H1 (cell line): ENCODE results near the gene NFIX. TPM values are rescaled to one million over a fixed set of nuclear protein-coding genes. Genes with fewer than 3 reads are reported as not detected.
A peak's percentile ranks its signal among the peaks of the same experiment; 100 is the strongest.

ENCODE experiments used
- CTCF ChIA-PET: fragments of 300-600 bp; sonication (Branson Sonifier 250); formaldehyde crosslinking; loops from one replicate; lab custom pipeline; 2021; ENCODE audit not compliant: partially characterized antibody; lab: Charles Lee
- POLR2A ChIA-PET: fragments of 300-600 bp; sonication (Branson Sonifier 250); formaldehyde crosslinking; loops from one replicate; lab custom pipeline; 2021; ENCODE audit warnings: inconsistent platforms; ENCODE audit not compliant: partially characterized antibody; lab: Charles Lee
- DNase-seq, 2 experiments: peaks; one replicate each; pipeline versions ENCODE4 v3.0.0 to v3.0.0-alpha.2; 2010 to 2022; ENCODE audit warnings: low spot score in 2 of 2, low read depth in 1 of 2, mixed read lengths in 1 of 2
- FAIRE-seq: peaks from 2 replicates; lab custom pipeline; 2011; peaks lifted over from hg19 to GRCh38; lab: Jason Lieb, UNC
- H2AFZ ChIP-seq: 2 replicates; pipeline ENCODE4 v1.8.1; 2012; ENCODE audit warnings: low read length, inconsistent platforms
- H2AK5ac ChIP-seq: 2 replicates; pipeline ENCODE4 v1.6.1; 2013; ENCODE audit warnings: low read depth, low read length
- H2BK120ac ChIP-seq: replicated peaks from 2 replicates; pipeline ENCODE3; 2013; ENCODE audit warnings: low read depth, low read length, inconsistent platforms
- H2BK12ac ChIP-seq: 2 replicates; pipeline ENCODE4 v1.6.1; 2013; ENCODE audit warnings: low read depth, low read length
- H2BK15ac ChIP-seq: 2 replicates; pipeline ENCODE4 v1.6.1; 2013; ENCODE audit warnings: low read length
- H2BK20ac ChIP-seq: 2 replicates; pipeline ENCODE4 v1.6.1; 2013; ENCODE audit warnings: low read length
- H2BK5ac ChIP-seq: 2 replicates; pipeline ENCODE4 v1.6.1; 2013; ENCODE audit warnings: low read depth, low read length
- H3K14ac ChIP-seq: 2 replicates; pipeline ENCODE4 v1.6.1; 2013; ENCODE audit warnings: inconsistent platforms; ENCODE audit not compliant: insufficient read length
- H3K18ac ChIP-seq: 2 replicates; pipeline ENCODE4 v1.6.1; 2013; ENCODE audit warnings: low read length; ENCODE audit errors: extremely low read depth
- H3K23ac ChIP-seq: 2 replicates; pipeline ENCODE4 v1.6.1; 2013; ENCODE audit warnings: inconsistent platforms; ENCODE audit not compliant: insufficient read length
- H3K23me2 ChIP-seq: 2 replicates; pipeline ENCODE4 v1.6.1; 2013; ENCODE audit warnings: low read depth, low read length
- H3K27ac ChIP-seq: 2 replicates; pipeline ENCODE4 v1.6.1; 2011; ENCODE audit warnings: low read depth, low read length, inconsistent platforms
- H3K27me3 ChIP-seq, 4 experiments: replicated peaks in 1 of 4; 1 replicate in 1 of 4; 2 replicates in 3 of 4; pipeline versions ENCODE4 v1.6.1 to v1.8.1; 2011 to 2013; ENCODE audit warnings: low read length in 3 of 4, mild to moderate bottlenecking in 3 of 4, inconsistent platforms in 2 of 4, mixed read lengths in 2 of 4, moderate library complexity in 1 of 4; ENCODE audit not compliant: control insufficient read depth in 3 of 4, insufficient read depth in 3 of 4; ENCODE audit errors: extremely low read depth in 1 of 4
- H3K36me3 ChIP-seq, 4 experiments: 2 replicates each; pipeline versions ENCODE4 v1.6.1 to v1.8.1; 2011 to 2013; ENCODE audit warnings: mild to moderate bottlenecking in 4 of 4, low read length in 3 of 4, moderate library complexity in 2 of 4, control low read depth in 1 of 4, inconsistent platforms in 1 of 4; ENCODE audit not compliant: insufficient read depth in 4 of 4, control insufficient read depth in 2 of 4
- H3K4ac ChIP-seq: replicated peaks from 2 replicates; pipeline ENCODE3; 2013; ENCODE audit warnings: low read length, low read depth, mixed read lengths, inconsistent platforms; ENCODE audit not compliant: insufficient read length
- H3K4me1 ChIP-seq, 4 experiments: replicated peaks in 1 of 4; 1 replicate in 1 of 4; 2 replicates in 3 of 4; pipeline versions ENCODE4 v1.6.1 to v1.8.1; 2011 to 2013; ENCODE audit warnings: low read length in 3 of 4, inconsistent platforms in 2 of 4, mixed read lengths in 1 of 4; ENCODE audit not compliant: insufficient read depth in 4 of 4, control insufficient read depth in 3 of 4
- H3K4me2 ChIP-seq, 2 experiments: 2 replicates each; pipeline versions ENCODE4 v1.6.1 to v1.8.1; 2011 to 2013; ENCODE audit warnings: low read depth in 2 of 2, low read length in 2 of 2, control low read depth in 1 of 2, inconsistent platforms in 1 of 2, mild to moderate bottlenecking in 1 of 2; ENCODE audit not compliant: insufficient read depth in 1 of 2
- H3K4me3 ChIP-seq, 4 experiments: fragments of 200-600, 300-600 bp in 1 of 4; sonication (generic), shearing (Covaris generic), sonication (Bioruptor Twin) in 1 of 4; 2 replicates each; pipeline versions ENCODE4 v1.5.1 to v1.8.1; 2011 to 2016; ENCODE audit warnings: low read length in 4 of 4, low read depth in 3 of 4, control low read depth in 2 of 4, inconsistent platforms in 2 of 4, mild to moderate bottlenecking in 2 of 4, mixed read lengths in 1 of 4, moderate library complexity in 1 of 4; ENCODE audit not compliant: insufficient read depth in 2 of 4; ENCODE audit errors: extremely low read depth in 1 of 4
- H3K56ac ChIP-seq: replicated peaks from 2 replicates; pipeline ENCODE3; 2013; ENCODE audit warnings: low read depth, mild to moderate bottlenecking, mixed read lengths, low read length, inconsistent platforms; ENCODE audit not compliant: insufficient read length
- H3K79me1 ChIP-seq: 2 replicates; pipeline ENCODE4 v1.6.1; 2013; ENCODE audit warnings: low read depth, low read length, control low read depth
- H3K79me2 ChIP-seq, 2 experiments: 2 replicates each; pipeline versions ENCODE4 v1.6.1 to v1.8.1; 2012 to 2013; ENCODE audit warnings: low read length in 2 of 2, mild to moderate bottlenecking in 2 of 2, inconsistent platforms in 1 of 2; ENCODE audit not compliant: insufficient read depth in 2 of 2, control insufficient read depth in 1 of 2
- H3K9ac ChIP-seq, 4 experiments: replicated peaks in 1 of 4; 1 replicate in 1 of 4; 2 replicates in 3 of 4; pipeline versions ENCODE4 v1.6.1 to v1.8.1; 2011 to 2013; ENCODE audit warnings: low read depth in 3 of 4, low read length in 3 of 4, control low read depth in 2 of 4, mild to moderate bottlenecking in 2 of 4, moderate library complexity in 2 of 4, inconsistent platforms in 1 of 4; ENCODE audit errors: extremely low read depth in 1 of 4
- H3K9me3 ChIP-seq, 2 experiments: 2 replicates each; pipeline versions ENCODE4 v1.6.1 to v1.8.1; 2012 to 2013; ENCODE audit warnings: mild to moderate bottlenecking in 2 of 2, moderate library complexity in 2 of 2, control low read depth in 1 of 2, inconsistent platforms in 1 of 2, low read depth in 1 of 2, low read length in 1 of 2, mixed read lengths in 1 of 2; ENCODE audit not compliant: insufficient read depth in 2 of 2
- H4K20me1 ChIP-seq, 2 experiments: replicated peaks in 1 of 2; 2 replicates each; pipeline versions ENCODE3 to v1.8.1; 2011 to 2013; ENCODE audit warnings: inconsistent platforms in 2 of 2, low read length in 2 of 2, mild to moderate bottlenecking in 1 of 2; ENCODE audit not compliant: insufficient read depth in 2 of 2, control insufficient read depth in 1 of 2
- H4K5ac ChIP-seq: 2 replicates; pipeline ENCODE4 v1.6.1; 2013; ENCODE audit warnings: low read length, low read depth, mixed read lengths, inconsistent platforms; ENCODE audit not compliant: insufficient read length
- H4K8ac ChIP-seq: 2 replicates; pipeline ENCODE4 v1.8.0; 2013; ENCODE audit warnings: mild to moderate bottlenecking, moderate library complexity, low read length, inconsistent platforms; ENCODE audit not compliant: insufficient read depth; ENCODE audit errors: extremely low read depth
- H4K91ac ChIP-seq: replicated peaks from 2 replicates; pipeline ENCODE3; 2013; ENCODE audit warnings: low read length, mixed read lengths, inconsistent platforms; ENCODE audit not compliant: insufficient read length
- CBX8 ChIP-seq: fragments of 300-800, 300-1000 bp; sonication (generic); IDR thresholded peaks from 2 replicates; pipeline ENCODE4 v1.7.1; 2016; ENCODE audit warnings: low read depth, low read length, borderline replicate concordance
- WGBS, 2 experiments: shearing (Covaris generic) in 1 of 2; methylation state at CpG; one replicate each; pipeline versions ENCODE4 v1.1.6 to v1.1.7; 2013 to 2015; ENCODE audit warnings: low lambda C conversion rate in 2 of 2, mixed read lengths in 2 of 2, inconsistent platforms in 1 of 2, low coverage in 1 of 2, missing lambda C conversion rate in 1 of 2; ENCODE audit not compliant: insufficient replicate concordance in 2 of 2, insufficient coverage in 1 of 2, insufficient read length in 1 of 2; ENCODE audit errors: extremely low coverage in 1 of 2, missing lambda C conversion rate in 1 of 2; 5-methylcytosine and 5-hydroxymethylcytosine counted together
- polyA plus RNA-seq, 7 experiments: library from polyadenylated mRNA; depleted of rRNA in 3 of 7; stranded (reverse) in 5 of 7; unstranded in 2 of 7; fragments of >200 nt in 5 of 7; fragments of 200-250 nt in 2 of 7; gene quantifications; 1 replicate in 5 of 7; 2 replicates in 1 of 7; 4 replicates in 1 of 7; pipeline versions ENCODE4 v1.2.1 to v1.2.3, GENCODE V29; 2011 to 2013; ENCODE audit warnings: missing spikeins in 2 of 7, mixed read lengths in 2 of 7
- total RNA-seq: library from RNA; stranded (reverse); fragmentation: NEBNext Ultra II Directional; extraction: Animal tissue kit (Norgen Biotek cat#: 25700); gene quantifications from 2 replicates; pipeline ENCODE4 v1.2.1, GENCODE V29; 2021

Gene NFIX
- total and polyA plus RNA-seq, 2 of the 8 experiments (the other 6 are each of a cell fraction or from before 2014, with no cell fraction given) = 0.03 to 0.20 TPM

- FAIRE-seq (no peak), DNase-seq (peak in 1 of 2 experiments; percentile 83)
- Histone ChIP-seq H3K27me3 (peaks cover 75 to 100% (median 98%) of the 10 kb centered on the region in 4 experiments), H4K5ac (no peak overlapping the region), H4K91ac (no peak overlapping the region), H3K4me3 (peak overlapping the region in 1 of 4 experiments; percentile 47; a peak in 4 of 8 replicates), H2BK5ac (no peak overlapping the region), H3K79me2 (no peaks in the 10 kb centered on the region), H3K23ac (no peak overlapping the region), H2BK120ac (no peak overlapping the region), H2BK15ac (no peak overlapping the region), H3K4me1 (peaks cover 5 to 38% (median 27%) of the 10 kb centered on the region in 4 experiments), H4K8ac (no peak overlapping the region), H3K9ac (no peak overlapping the region), H3K27ac (no peak overlapping the region), H2AFZ (no peak overlapping the region), H3K4me2 (peak overlapping the region; percentile 59 to 77), H3K56ac (no peak overlapping the region), H2BK20ac (no peak overlapping the region; the same call in 1 of the 2 replicates), H3K18ac (peak overlapping the region; percentile 60), H3K36me3 (peaks cover 0 to 5% (median 0%) of the 10 kb centered on the region in 4 experiments; a peak in 1 of 8 replicates), H3K4ac (no peak overlapping the region), H3K14ac (no peak overlapping the region), H3K9me3 (peaks cover 0 to 8% of the 10 kb centered on the region in 2 experiments; a peak in 2 of 4 replicates), H4K20me1 (peaks cover 2 to 19% of the 10 kb centered on the region in 2 experiments), H2AK5ac (no peak overlapping the region), H2BK12ac (peak overlapping the region; percentile 98; the same call in 1 of the 2 replicates), H3K79me1 (no peaks in the 10 kb centered on the region), H3K23me2 (peaks cover 2% of the 10 kb centered on the region; the same call in 1 of the 2 replicates)
- 5% methylated on average over 60 of the region's 62 CpGs; no CpG with 5 or more reads in 1 of the 2 experiments for WGBS, 2 experiments
- ChIA-PET POLR2A (interaction anchor here (0.9 to 2.6 kb wide), 4 partner anchors 12 to 154 kb away, joined by 4 to 16 read pairs (median 6); no protein-coding TSS in a partner anchor), CTCF (interaction anchor here (0.9 to 12.9 kb wide), 14 partner anchors 8 to 154 kb away, joined by 3 to 175 read pairs (median 5); no protein-coding TSS in a partner anchor)
- TF ChIP-seq CBX8 = peak; percentile 63; the same call in 1 of the 2 replicates
Observed at GRCh38 chr19:13010038-13010991, 15.0 kb downstream of the NFIX start.
